WTC11 (cell line): Measurements from ENCODE around the gene GOLGA5. TPM values are rescaled to one million over a fixed set of nuclear protein-coding genes. Genes with fewer than 3 reads are reported as not detected.

Experiments used
- ATAC-seq: fragments of 200-7000 bp; cut with Tn5 transposase; 2 replicates; pipeline ENCODE4 v1.10.0; 2021; ENCODE audit warnings: mild to moderate bottlenecking, moderate library complexity
- CTCF ChIA-PET: fragments of 300-600 bp; sonication (Branson Sonifier 250); formaldehyde crosslinking; loops from one replicate; lab custom pipeline; 2021; ENCODE audit warnings: antibody characterized with exemption; lab: Charles Lee
- POLR2A ChIA-PET: fragments of 350-600 bp; sonication (Branson Sonifier 250); formaldehyde crosslinking; loops from one replicate; lab custom pipeline; 2021; ENCODE audit warnings: antibody characterized with exemption; lab: Charles Lee
- DNase-seq: peaks from one replicate; pipeline ENCODE4 v3.0.0; 2021; ENCODE audit warnings: low spot score
- H3K27ac Mint-ChIP-seq: 2 replicates; pipeline ENCODE4 v1.8.0; 2021; ENCODE audit warnings: mixed read lengths
- H3K27me3 Mint-ChIP-seq: 2 replicates; pipeline ENCODE4 v1.8.0; 2021; ENCODE audit warnings: low read depth, mild to moderate bottlenecking, moderate library complexity, mixed read lengths
- H3K36me3 Mint-ChIP-seq: 2 replicates; pipeline ENCODE4 v1.8.0; 2021; ENCODE audit warnings: mixed read lengths
- H3K4me1 Mint-ChIP-seq: 2 replicates; pipeline ENCODE4 v1.8.0; 2022; ENCODE audit warnings: mixed read lengths
- H3K4me3 Mint-ChIP-seq: 2 replicates; pipeline ENCODE4 v1.8.0; 2021; ENCODE audit warnings: mild to moderate bottlenecking, moderate library complexity, mixed read lengths
- H3K9me3 Mint-ChIP-seq: 2 replicates; pipeline ENCODE4 v1.8.0; 2021; ENCODE audit warnings: mixed read lengths
- AR ChIP-seq: fragments of 250-450 bp; sonication (Bioruptor Pico); IDR thresholded peaks from 2 replicates; pipeline ENCODE4 v1.9.0; 2021; ENCODE audit warnings: mild to moderate bottlenecking
- CREM ChIP-seq: sonication (generic); formaldehyde crosslinking; IDR thresholded peaks from 2 replicates; pipeline ENCODE4 v1.8.1; 2022; ENCODE audit warnings: mild to moderate bottlenecking, missing genetic modification reagents, moderate library complexity
- ESRRA ChIP-seq: sonication (generic); formaldehyde crosslinking; IDR thresholded peaks from 2 replicates; pipeline ENCODE4 v1.8.1; 2022; ENCODE audit warnings: mild to moderate bottlenecking, missing genetic modification reagents, borderline replicate concordance
- ETV6 ChIP-seq: sonication (generic); formaldehyde crosslinking; IDR thresholded peaks from 2 replicates; pipeline ENCODE4 v1.8.1; 2022; ENCODE audit warnings: mild to moderate bottlenecking, missing genetic modification reagents
- FOXP4 ChIP-seq: sonication (generic); formaldehyde crosslinking; IDR thresholded peaks from 2 replicates; pipeline ENCODE4 v1.8.0; 2022; ENCODE audit warnings: mild to moderate bottlenecking, missing genetic modification reagents
- GRHL2 ChIP-seq: fragments of 250-450 bp; sonication (Bioruptor Pico); IDR thresholded peaks from 2 replicates; pipeline ENCODE4 v1.8.0; 2022; ENCODE audit warnings: mild to moderate bottlenecking, moderate library complexity; ENCODE audit not compliant: insufficient replicate concordance, severe bottlenecking
- GTF2I ChIP-seq: fragments of 250-450 bp; sonication (Bioruptor Pico); conservative IDR thresholded peaks from 2 replicates; pipeline ENCODE4 v1.4.0; 2021; ENCODE audit warnings: mild to moderate bottlenecking
- IRF1 ChIP-seq: sonication (generic); formaldehyde crosslinking; IDR thresholded peaks from 2 replicates; pipeline ENCODE4 v1.8.0; 2023; ENCODE audit warnings: missing genetic modification reagents
- MLX ChIP-seq: sonication (generic); formaldehyde crosslinking; IDR thresholded peaks from 2 replicates; pipeline ENCODE4 v1.8.1; 2023; ENCODE audit warnings: mild to moderate bottlenecking, missing genetic modification reagents, moderate library complexity
- NFYB ChIP-seq: sonication (generic); formaldehyde crosslinking; conservative IDR thresholded peaks from 2 replicates; pipeline ENCODE4 v1.8.0; 2022; ENCODE audit warnings: low read depth, missing genetic modification reagents
- NR1H2 ChIP-seq: sonication (generic); formaldehyde crosslinking; IDR thresholded peaks from 2 replicates; pipeline ENCODE4 v1.9.0; 2021; ENCODE audit warnings: mild to moderate bottlenecking, moderate library complexity, missing genetic modification reagents
- PREB ChIP-seq: sonication (generic); formaldehyde crosslinking; IDR thresholded peaks from 2 replicates; pipeline ENCODE4 v1.8.1; 2022; ENCODE audit warnings: mild to moderate bottlenecking, missing genetic modification reagents, moderate library complexity, borderline replicate concordance
- RELA ChIP-seq: sonication (generic); formaldehyde crosslinking; IDR thresholded peaks from 2 replicates; pipeline ENCODE4 v1.8.1; 2022; ENCODE audit warnings: missing genetic modification reagents, mild to moderate bottlenecking, borderline replicate concordance
- USF1 ChIP-seq: sonication (generic); formaldehyde crosslinking; IDR thresholded peaks from 2 replicates; pipeline ENCODE4 v1.8.0; 2022; ENCODE audit warnings: mild to moderate bottlenecking, missing genetic modification reagents
- ZBTB21 ChIP-seq: sonication (generic); formaldehyde crosslinking; IDR thresholded peaks from 2 replicates; pipeline ENCODE4 v1.8.1; 2023; ENCODE audit warnings: mild to moderate bottlenecking, missing genetic modification reagents, borderline replicate concordance
- ZNF423 ChIP-seq: fragments of 250-450 bp; sonication (Bioruptor Pico); IDR thresholded peaks from 2 replicates; pipeline ENCODE4 v2.1.2; 2022; ENCODE audit warnings: mild to moderate bottlenecking, moderate library complexity
- total RNA-seq: library from RNA; stranded (reverse); gene quantifications from 3 replicates; pipeline ENCODE4 v1.2.3, GENCODE V29; 2021

GOLGA5 gene
- total RNA-seq, 1 experiment from 2014 or later, result 27.0 TPM

GRCh38 chr14:92756446-92756845 lies 37.7 kb upstream of the GOLGA5 start:
- no peak for DNase-seq
- Mint-ChIP-seq H3K4me1 (no peaks in the 10 kb centered on the region), H3K27ac (no peak overlapping the region), H3K36me3 (no peaks in the 10 kb centered on the region), H3K27me3 (peaks cover 19% of the 10 kb centered on the region), H3K4me3 (no peak overlapping the region), H3K9me3 (peaks cover 23% of the 10 kb centered on the region)
- CTCF ChIA-PET, result no interaction called here
- no peak for ATAC-seq
- POLR2A ChIA-PET, result interaction anchor here (1.0 kb wide), 1 partner anchor 9 kb away, joined by 3 read pairs; no protein-coding TSS in a partner anchor
- TF ChIP-seq AR (CRISPR knock-in tag) (no peak), ZNF423 (CRISPR knock-in tag) (no peak)

- peaks cover 12% of the 10 kb centered on the region; the same call in 1 of the 2 replicates for H3K27me3 Mint-ChIP-seq
- peak; percentile 30 for DNase-seq
- ChIA-PET CTCF (interaction anchor here (1.4 kb wide), 1 partner anchor 72 kb away, joined by 3 read pairs; no protein-coding TSS in a partner anchor), POLR2A (no interaction called here)
- H3K27ac Mint-ChIP-seq, result no peak overlapping the region
- peak; percentile 75 for ATAC-seq
- no peak overlapping the region for H3K4me3 Mint-ChIP-seq
- H3K4me1 Mint-ChIP-seq, result no peaks in the 10 kb centered on the region
- H3K9me3 Mint-ChIP-seq, result peaks cover 23% of the 10 kb centered on the region
- H3K36me3 Mint-ChIP-seq, result no peaks in the 10 kb centered on the region
- TF ChIP-seq NR1H2 (CRISPR knock-in tag), result no peak
- no peak for TF ChIP-seq NFYB (CRISPR knock-in tag)
- TF ChIP-seq CREM (CRISPR knock-in tag), result no peak
- TF ChIP-seq RELA, result no peak
- TF ChIP-seq AR (CRISPR knock-in tag), result no peak
- no peak for TF ChIP-seq GTF2I (CRISPR knock-in tag)
- TF ChIP-seq USF1, result no peak
- no peak for TF ChIP-seq GRHL2
- no peak for TF ChIP-seq IRF1 (CRISPR knock-in tag)
Measured at GRCh38 chr14:92759300-92759678, 34.8 kb upstream of the GOLGA5 start.

GRCh38 chr14:92759679-92760523 lies 34.2 kb upstream of the GOLGA5 start:
- Mint-ChIP-seq H3K4me3 (no peak overlapping the region), H3K9me3 (peaks cover 23% of the 10 kb centered on the region), H3K36me3 (no peaks in the 10 kb centered on the region), H3K27me3 (peaks cover 12% of the 10 kb centered on the region; the same call in 1 of the 2 replicates), H3K27ac (no peak overlapping the region), H3K4me1 (no peaks in the 10 kb centered on the region)
- DNase-seq, result no peak
- POLR2A ChIA-PET, result no interaction called here
- no peak for ATAC-seq
- CTCF ChIA-PET, result interaction anchor here (1.4 kb wide), 1 partner anchor 73 kb away, joined by 3 read pairs; no protein-coding TSS in a partner anchor
- TF ChIP-seq ZBTB21 (CRISPR knock-in tag) (no peak), FOXP4 (no peak), PREB (CRISPR knock-in tag) (no peak), MLX (CRISPR knock-in tag) (no peak), ETV6 (CRISPR knock-in tag) (no peak), USF1 (no peak), ESRRA (CRISPR knock-in tag) (no peak)
